Peyer's patch (tissue), 4 donors: ENCODE measurements around the gene SNX21. TPM values are rescaled to one million over a fixed set of nuclear protein-coding genes. Genes with fewer than 3 reads are reported as not detected.

Source experiments
- DNase-seq, 3 donors: peaks; one replicate each; pipeline ENCODE4 v3.0.0-alpha.2; 2017 to 2019
- H3K27ac ChIP-seq, 4 donors: fragments of 200-600 bp; sonication (generic); one replicate each; pipeline ENCODE4 v1.5.1; 2016 to 2019
- H3K27me3 ChIP-seq, 2 donors: fragments of 200-600 bp; sonication (generic); one replicate each; pipeline ENCODE4 v1.5.1; 2019
- H3K36me3 ChIP-seq, 3 donors: fragments of 200-600 bp; sonication (generic); one replicate each; pipeline ENCODE4 v1.5.1; 2016 to 2019
- H3K4me1 ChIP-seq, 4 donors: fragments of 200-600 bp; sonication (generic); one replicate each; pipeline ENCODE4 v1.5.1; 2016 to 2019
- H3K4me3 ChIP-seq, 4 donors: fragments of 200-600 bp; sonication (generic); 1 replicate in 3 of 4; 2 replicates in 1 of 4; pipeline ENCODE4 v1.5.1; 2016 to 2019; ENCODE audit warnings: mild to moderate bottlenecking in 1 of 4
- H3K9me3 ChIP-seq, 4 donors: fragments of 200-600 bp; sonication (generic); one replicate each; pipeline ENCODE4 v1.5.1; 2016 to 2019; ENCODE audit warnings: mild to moderate bottlenecking in 1 of 4
- POLR2A ChIP-seq, 2 donors: fragments of 450-650 bp; IDR thresholded peaks; one replicate each; pipeline ENCODE4 v1.5.1; 2017; ENCODE audit warnings: antibody characterized with exemption in 2 of 2, mild to moderate bottlenecking in 2 of 2, moderate library complexity in 2 of 2
- total RNA-seq, 4 donors: library from RNA; depleted of rRNA; stranded (reverse); fragments of >200 nt; gene quantifications; one replicate each; pipeline ENCODE4 v1.1.0, GENCODE V29; 2016
- TF ChIP-seq, protein P1 (sequence below), 6 experiments: fragments of 450-650 bp in 4 of 6; fragments of 200-600 bp in 2 of 6; sonication (generic) in 1 of 6; IDR thresholded peaks; one replicate each; pipeline ENCODE4 v1.5.1; 2017 to 2019; ENCODE audit warnings: antibody characterized with exemption in 6 of 6, mild to moderate bottlenecking in 3 of 6, moderate library complexity in 1 of 6

SNX21 gene
- total RNA-seq, 4 donors from 2014 or later: 17.5 to 94.9 (median 42.7) TPM

DNA sequence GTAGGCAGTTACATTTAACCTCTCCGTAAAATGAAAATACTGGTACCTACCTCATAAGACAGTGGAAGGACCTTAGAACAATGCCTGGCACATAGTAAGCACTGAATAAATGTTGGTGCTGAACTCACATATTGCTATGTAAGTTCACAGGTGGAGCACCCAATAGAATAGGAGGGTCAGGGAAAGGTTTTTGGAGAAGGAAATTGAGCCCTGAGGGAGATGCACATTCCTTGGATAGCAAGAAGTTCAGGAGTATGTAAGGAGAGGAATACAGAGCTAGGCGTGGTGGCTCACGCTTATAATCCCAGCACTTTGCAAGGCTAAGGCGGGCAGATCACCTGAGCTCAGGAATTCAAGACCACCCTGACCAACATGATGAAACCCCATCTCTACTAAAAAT lies 14.1 kb upstream of the SNX21 start:
- Histone ChIP-seq H3K36me3 (no peaks in the 10 kb centered on the region), H3K4me1 (peaks cover 5 to 42% (median 8%) of the 10 kb centered on the region in 4 donors)
- TF ChIP-seq, protein P1, sequence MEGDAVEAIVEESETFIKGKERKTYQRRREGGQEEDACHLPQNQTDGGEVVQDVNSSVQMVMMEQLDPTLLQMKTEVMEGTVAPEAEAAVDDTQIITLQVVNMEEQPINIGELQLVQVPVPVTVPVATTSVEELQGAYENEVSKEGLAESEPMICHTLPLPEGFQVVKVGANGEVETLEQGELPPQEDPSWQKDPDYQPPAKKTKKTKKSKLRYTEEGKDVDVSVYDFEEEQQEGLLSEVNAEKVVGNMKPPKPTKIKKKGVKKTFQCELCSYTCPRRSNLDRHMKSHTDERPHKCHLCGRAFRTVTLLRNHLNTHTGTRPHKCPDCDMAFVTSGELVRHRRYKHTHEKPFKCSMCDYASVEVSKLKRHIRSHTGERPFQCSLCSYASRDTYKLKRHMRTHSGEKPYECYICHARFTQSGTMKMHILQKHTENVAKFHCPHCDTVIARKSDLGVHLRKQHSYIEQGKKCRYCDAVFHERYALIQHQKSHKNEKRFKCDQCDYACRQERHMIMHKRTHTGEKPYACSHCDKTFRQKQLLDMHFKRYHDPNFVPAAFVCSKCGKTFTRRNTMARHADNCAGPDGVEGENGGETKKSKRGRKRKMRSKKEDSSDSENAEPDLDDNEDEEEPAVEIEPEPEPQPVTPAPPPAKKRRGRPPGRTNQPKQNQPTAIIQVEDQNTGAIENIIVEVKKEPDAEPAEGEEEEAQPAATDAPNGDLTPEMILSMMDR (IDR thresholded peaks at IDR 0.05): no peak
- no peak for TF ChIP-seq POLR2A (IDR thresholded peaks at IDR 0.05)

DNA sequence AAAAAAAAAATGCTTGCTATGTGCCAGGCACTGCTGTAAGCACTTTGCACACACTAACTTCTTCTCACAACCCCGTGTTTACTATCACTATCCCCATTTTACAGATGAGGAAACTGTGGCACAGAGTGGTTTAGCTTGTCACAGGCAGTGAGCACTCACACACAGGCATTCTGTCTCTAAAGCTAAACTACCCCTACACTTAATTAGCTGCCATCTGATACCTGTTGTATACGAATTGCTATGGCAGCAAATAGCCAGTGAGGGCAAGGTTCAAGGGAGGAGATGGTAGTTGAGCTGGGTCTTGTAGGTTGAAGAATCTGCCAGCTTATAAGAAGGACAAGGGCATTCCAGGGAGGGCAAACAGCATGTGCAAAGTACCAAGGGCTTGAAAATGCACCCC lies 11.7 kb upstream of the SNX21 start:
- no peak for TF ChIP-seq POLR2A (IDR thresholded peaks at IDR 0.05)
- TF ChIP-seq, protein P1 (IDR thresholded peaks at IDR 0.05): no peak
- Histone ChIP-seq H3K4me1 (peaks cover 5 to 44% (median 8%) of the 10 kb centered on the region in 4 donors), H3K4me3 (peak overlapping the region in 1 of 4 donors; percentile 51), H3K36me3 (no peaks in the 10 kb centered on the region), H3K9me3 (no peaks in the 10 kb centered on the region), H3K27me3 (no peaks in the 10 kb centered on the region), H3K27ac (peak overlapping the region in 2 of 4 donors; percentile 73 to 74)
- DNase-seq: peak in 1 of 3 donors; percentile 80

More for the DNA sequence above, 14.1 kb upstream of the SNX21 start:
- Histone ChIP-seq H3K4me3 (no peak overlapping the region), H3K9me3 (no peaks in the 10 kb centered on the region), H3K27ac (no peak overlapping the region), H3K27me3 (no peaks in the 10 kb centered on the region)
- DNase-seq: no peak

DNA sequence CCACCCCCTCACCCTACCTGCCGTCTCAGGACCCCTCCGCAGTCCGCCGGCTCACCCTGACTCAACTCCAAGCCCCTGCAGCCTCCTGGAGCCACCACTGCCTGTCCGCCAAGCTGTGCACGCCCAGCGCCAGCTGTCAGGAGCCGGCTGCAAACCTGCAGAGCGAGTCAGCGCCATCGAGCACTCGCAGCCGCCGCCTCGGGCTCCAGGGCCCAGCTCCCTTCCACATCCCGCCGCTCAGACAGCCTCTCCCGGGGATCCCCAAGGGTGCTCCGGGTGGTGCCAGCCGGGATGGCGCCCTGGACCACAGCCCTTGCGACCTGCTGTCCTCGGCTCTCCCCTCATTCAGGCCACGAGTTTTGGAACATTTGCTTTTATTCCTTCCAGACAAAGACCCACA lies 10.7 kb upstream of the SNX21 start:
- TF ChIP-seq, protein P1 (IDR thresholded peaks at IDR 0.05): no peak
- TF ChIP-seq POLR2A (IDR thresholded peaks at IDR 0.05): no peak
- peak overlapping the region in 3 of 4 donors; percentile 10 to 74 (median 73) for H3K27ac ChIP-seq

DNA sequence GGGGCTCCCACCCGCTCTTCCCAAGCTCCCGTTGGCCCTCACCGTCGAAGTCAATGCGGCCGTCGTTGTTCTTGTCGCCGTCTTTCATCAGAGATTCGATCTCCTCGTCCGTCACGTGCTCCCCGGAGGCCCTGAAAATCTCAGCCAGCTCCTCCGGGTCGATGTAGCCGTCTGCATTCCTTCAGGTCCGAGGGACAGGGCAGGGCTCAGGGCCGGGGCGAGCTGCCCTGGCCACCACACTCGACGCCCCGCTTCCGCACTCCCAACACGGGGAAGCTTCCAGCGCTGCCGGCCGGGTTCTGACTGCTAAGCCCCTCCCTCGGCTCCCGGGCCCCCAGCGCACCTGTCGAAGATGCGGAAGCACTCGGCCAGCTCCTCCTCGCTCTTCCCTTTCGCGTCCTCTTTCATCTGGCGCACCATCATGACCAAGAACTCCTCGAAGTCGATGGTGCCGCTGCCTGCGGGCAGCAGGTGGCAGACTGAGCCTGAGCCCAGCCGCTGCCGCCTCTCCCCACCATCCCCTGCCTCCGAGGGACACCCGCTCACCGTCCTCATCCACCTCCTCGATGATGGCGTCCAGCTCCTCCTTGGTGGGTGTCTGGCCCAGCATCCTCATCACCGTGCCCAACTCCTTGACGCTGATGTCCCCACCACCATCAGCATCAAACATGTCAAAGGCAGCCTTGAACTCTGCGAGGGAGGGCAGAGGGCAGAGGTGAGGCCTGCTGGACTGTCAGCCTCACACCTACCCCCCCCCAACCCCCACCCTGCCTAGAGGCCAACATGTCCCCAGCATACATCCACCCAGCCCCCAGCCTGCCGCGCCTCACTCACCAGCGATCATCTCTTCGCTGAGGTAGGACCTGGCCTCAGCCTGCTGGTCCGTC lies 9.4 kb upstream of the SNX21 start:
- no peaks in the 10 kb centered on the region for H3K9me3 ChIP-seq
- no peak for TF ChIP-seq POLR2A (IDR thresholded peaks at IDR 0.05)
- TF ChIP-seq, protein P1 (IDR thresholded peaks at IDR 0.05): peak in 4 of 6 experiments; percentile 44 to 72 (median 67)
- peak overlapping the region in 2 of 4 donors; percentile 32 to 74 for H3K27ac ChIP-seq
- no peaks in the 10 kb centered on the region for H3K27me3 ChIP-seq
- peaks cover 5 to 44% (median 8%) of the 10 kb centered on the region in 4 donors for H3K4me1 ChIP-seq
- peak; percentile 56 to 84 (median 80) for DNase-seq
- H3K36me3 ChIP-seq: no peaks in the 10 kb centered on the region
- H3K4me3 ChIP-seq: peak overlapping the region; percentile 29 to 51 (median 44)

More for the DNA sequence above, 10.7 kb upstream of the SNX21 start:
- peak in 2 of 3 donors; percentile 64 to 78 for DNase-seq
- no peaks in the 10 kb centered on the region for H3K36me3 ChIP-seq
- H3K4me3 ChIP-seq: peak overlapping the region in 2 of 4 donors; percentile 10 to 51
- no peaks in the 10 kb centered on the region for H3K9me3 ChIP-seq
- H3K4me1 ChIP-seq: peaks cover 5 to 44% (median 8%) of the 10 kb centered on the region in 4 donors
- no peaks in the 10 kb centered on the region for H3K27me3 ChIP-seq

DNA sequence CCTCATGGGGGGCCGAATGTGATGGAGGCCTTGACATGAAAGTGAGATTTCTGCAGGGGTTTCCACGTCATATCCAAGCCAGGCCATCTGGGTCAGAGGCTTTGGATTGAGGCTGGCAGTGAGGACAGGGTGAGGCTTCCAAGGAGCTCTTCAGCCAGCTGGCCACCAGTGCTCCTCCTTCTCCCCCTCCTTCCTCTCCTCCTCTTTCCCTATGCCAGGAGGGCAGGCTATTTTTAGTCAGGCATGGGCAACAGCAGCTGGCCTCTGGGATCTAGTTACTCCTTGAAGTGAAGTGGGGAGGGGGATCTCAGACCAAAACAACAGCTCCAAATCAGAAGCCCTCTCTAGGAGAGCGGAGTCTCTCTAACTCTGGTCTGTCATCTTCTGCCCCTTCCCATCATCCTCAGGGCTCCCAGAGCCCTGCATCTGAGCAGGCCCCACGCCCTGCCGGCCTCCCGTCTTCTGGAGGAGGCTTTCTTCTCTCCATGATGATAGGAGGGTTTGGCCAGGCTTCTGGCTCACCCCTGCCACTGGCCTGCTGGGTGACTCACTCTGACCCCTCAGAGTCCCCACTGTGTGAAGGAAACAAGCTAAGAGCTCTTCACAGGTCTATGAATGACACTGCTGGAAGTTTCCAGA lies 7.1 kb upstream of the SNX21 start:
- no peaks in the 10 kb centered on the region for H3K27me3 ChIP-seq
- H3K27ac ChIP-seq: no peak overlapping the region
- H3K9me3 ChIP-seq: no peaks in the 10 kb centered on the region
- H3K36me3 ChIP-seq: no peaks in the 10 kb centered on the region
- TF ChIP-seq, protein P1 (IDR thresholded peaks at IDR 0.05): no peak
- no peak for TF ChIP-seq POLR2A (IDR thresholded peaks at IDR 0.05)
- H3K4me3 ChIP-seq: no peak overlapping the region
- peaks cover 5 to 30% (median 8%) of the 10 kb centered on the region in 4 donors for H3K4me1 ChIP-seq
- no peak for DNase-seq
